Fibroblast of skin of right biceps (primary cell): ENCODE results near the gene FAH.
A peak's percentile ranks its signal among the peaks of the same experiment; 100 is the strongest.
"Not testable (repeated sequence)": the region's sequence is repeated elsewhere in the genome, so short reads cannot be mapped to it uniquely, and the experiment has no call there.

Experiments used
- DNase-seq: peaks from one replicate; pipeline ENCODE4 v3.0.0-alpha.2; 2013

The FAH gene

GRCh38 chr15:80152896-80153876, at the start of gene FAH:
TSS of gene FAH (plus strand) at chr15:80152999. CDS start at chr15:80153055, 56 bp downstream.
- DNase-seq: peak; percentile 49

GRCh38 chr15:80105193-80105592, 47.6 kb upstream of the FAH start:
- no peak for DNase-seq

GRCh38 chr15:80105595-80105994, 47.2 kb upstream of the FAH start:
- peak; percentile 63 for DNase-seq

GRCh38 chr15:80106051-80106450, 46.7 kb upstream of the FAH start:
- DNase-seq: peak; percentile 70

GRCh38 chr15:80107204-80107603, 45.6 kb upstream of the FAH start:
- DNase-seq: no peak

GRCh38 chr15:80107774-80108173, 45.0 kb upstream of the FAH start:
- no peak for DNase-seq

GRCh38 chr15:80109388-80109787, 43.4 kb upstream of the FAH start:
- no peak for DNase-seq

GRCh38 chr15:80110920-80111319, 41.9 kb upstream of the FAH start:
- no peak for DNase-seq

- DNase-seq: no peak
Observed at GRCh38 chr15:80114114-80114513, 38.7 kb upstream of the FAH start.

- DNase-seq: no peak
Observed at GRCh38 chr15:80115021-80115420, 37.8 kb upstream of the FAH start.

GRCh38 chr15:80118956-80119355, 33.8 kb upstream of the FAH start:
- DNase-seq: no peak

GRCh38 chr15:80120636-80121035, 32.2 kb upstream of the FAH start:
- no peak for DNase-seq

GRCh38 chr15:80121546-80121945, 31.3 kb upstream of the FAH start:
- peak; percentile 19 for DNase-seq

GRCh38 chr15:80123034-80123433, 29.8 kb upstream of the FAH start:
- no peak for DNase-seq

GRCh38 chr15:80127253-80127652, 25.5 kb upstream of the FAH start:
- not testable (repeated sequence) for DNase-seq

GRCh38 chr15:80127911-80128310, 24.9 kb upstream of the FAH start:
- DNase-seq: peak; percentile 46

- no peak for DNase-seq
Observed at GRCh38 chr15:80132382-80132781, 20.4 kb upstream of the FAH start.

- no peak for DNase-seq
Observed at GRCh38 chr15:80136854-80137253, 15.9 kb upstream of the FAH start.

- no peak for DNase-seq
Observed at GRCh38 chr15:80138961-80139360, 13.8 kb upstream of the FAH start.

- no peak for DNase-seq
Observed at GRCh38 chr15:80140909-80141308, 11.9 kb upstream of the FAH start.

GRCh38 chr15:80141916-80142598, 10.7 kb upstream of the FAH start:
- no peak for DNase-seq

- no peak for DNase-seq
Observed at GRCh38 chr15:80142646-80143045, 10.2 kb upstream of the FAH start.

GRCh38 chr15:80151148-80151547, 1.7 kb upstream of the FAH start:
- no peak for DNase-seq

- DNase-seq: no peak
Observed at GRCh38 chr15:80151576-80151975, 1.2 kb upstream of the FAH start.
